Endothelial cell of umbilical vein (primary cell): Measurements from ENCODE around the gene STAT4. TPM values are rescaled to one million over a fixed set of nuclear protein-coding genes. Genes with fewer than 3 reads are reported as not detected.

Experiments
- BruUV-seq: library from RNA; stranded (reverse); fragments of 400-500 nt; replicated peaks from 2 replicates; lab custom pipeline; 2021; lab: Mats Ljungman, UMichigan
- CTCF ChIA-PET: fragments of 300-600, 350-600 bp; sonication (Branson Sonifier 250); formaldehyde crosslinking; loops from one replicate; lab custom pipeline; 2021; ENCODE audit warnings: antibody characterized with exemption, inconsistent platforms; lab: Charles Lee
- POLR2A ChIA-PET: fragments of 300-600, 350-600 bp; sonication (Branson Sonifier 250); formaldehyde crosslinking; loops from one replicate; lab custom pipeline; 2021; ENCODE audit warnings: antibody characterized with exemption, inconsistent platforms; lab: Charles Lee
- DNase-seq: peaks from one replicate; pipeline ENCODE4 v3.0.0-alpha.2; 2011; ENCODE audit warnings: low read depth, low spot score
- FAIRE-seq: peaks from 2 replicates; lab custom pipeline; 2011; peaks lifted over from hg19 to GRCh38; lab: Jason Lieb, UNC
- H2AFZ ChIP-seq: 2 replicates; pipeline ENCODE4 v1.6.0; 2012; ENCODE audit warnings: low read depth, low read length, control low read depth, inconsistent platforms
- H3K27ac ChIP-seq: 2 replicates; pipeline ENCODE4 v1.5.1; 2011; ENCODE audit warnings: low read depth, mild to moderate bottlenecking, control low read depth, low read length, moderate library complexity; ENCODE audit not compliant: insufficient read depth
- H3K27me3 ChIP-seq, 2 experiments: 2 replicates each; pipeline versions ENCODE4 v1.6.0 to v1.6.1; 2011; ENCODE audit warnings: low read length in 2 of 2, mixed read lengths in 1 of 2; ENCODE audit not compliant: control insufficient read depth in 2 of 2, insufficient read depth in 2 of 2
- H3K36me3 ChIP-seq, 2 experiments: 2 replicates in 1 of 2; 3 replicates in 1 of 2; pipeline ENCODE4 v1.5.1; 2011; ENCODE audit warnings: low read length in 2 of 2, mild to moderate bottlenecking in 1 of 2, moderate library complexity in 1 of 2; ENCODE audit not compliant: control insufficient read depth in 2 of 2, insufficient read depth in 2 of 2; ENCODE audit errors: extremely low read depth in 1 of 2
- H3K4me1 ChIP-seq: 3 replicates; pipeline ENCODE4 v1.5.1; 2011; ENCODE audit warnings: mild to moderate bottlenecking, low read length; ENCODE audit not compliant: control insufficient read depth, insufficient read depth; ENCODE audit errors: extremely low read depth
- H3K4me2 ChIP-seq: 2 replicates; pipeline ENCODE4 v1.6.1; 2011; ENCODE audit warnings: low read length, control low read depth, mixed read lengths; ENCODE audit not compliant: insufficient read depth
- H3K4me3 ChIP-seq, 3 experiments: fragments of 200-600 bp in 1 of 3; sonication (generic), shearing (Covaris generic) in 1 of 3; replicated peaks in 1 of 3; 2 replicates each; pipeline ENCODE4 v1.5.1; 2011 to 2016; ENCODE audit warnings: control low read depth in 3 of 3, low read length in 3 of 3, mild to moderate bottlenecking in 2 of 3, inconsistent platforms in 1 of 3, low read depth in 1 of 3, moderate library complexity in 1 of 3; ENCODE audit not compliant: insufficient read depth in 1 of 3
- H3K79me2 ChIP-seq: 2 replicates; pipeline ENCODE4 v1.6.0; 2012; ENCODE audit warnings: low read length, inconsistent platforms; ENCODE audit not compliant: control insufficient read depth, insufficient read depth
- H3K9ac ChIP-seq: replicated peaks from 2 replicates; pipeline ENCODE3; 2011; ENCODE audit warnings: low read length, control low read depth; ENCODE audit not compliant: insufficient read depth; ENCODE audit errors: extremely low read depth
- H3K9me1 ChIP-seq: replicated peaks from 3 replicates; pipeline ENCODE4 v1.6.0; 2011; ENCODE audit warnings: mild to moderate bottlenecking, low read length; ENCODE audit not compliant: control insufficient read depth, insufficient read depth; ENCODE audit errors: extremely low read depth
- H3K9me3 ChIP-seq: replicated peaks from 2 replicates; pipeline ENCODE4 v1.5.1; 2012; ENCODE audit warnings: low read length, inconsistent platforms; ENCODE audit not compliant: control insufficient read depth, insufficient read depth
- H4K20me1 ChIP-seq: replicated peaks from 2 replicates; pipeline ENCODE3; 2011; ENCODE audit warnings: mild to moderate bottlenecking, low read length; ENCODE audit not compliant: control insufficient read depth, insufficient read depth; ENCODE audit errors: extremely low read depth
- EZH2 ChIP-seq: IDR thresholded peaks from 2 replicates; pipeline ENCODE4 v1.6.1; 2012; ENCODE audit warnings: borderline replicate concordance, low read depth, mild to moderate bottlenecking, moderate library complexity, low read length, inconsistent platforms; ENCODE audit not compliant: severe bottlenecking
- FOS ChIP-seq: IDR thresholded peaks from 2 replicates; pipeline ENCODE4 v1.6.1; 2011; ENCODE audit warnings: mild to moderate bottlenecking, low read length, moderate library complexity, borderline replicate concordance; ENCODE audit not compliant: insufficient read depth
- GATA2 ChIP-seq: IDR thresholded peaks from 2 replicates; pipeline ENCODE4 v1.7.0; 2011; ENCODE audit warnings: low read depth, mild to moderate bottlenecking, moderate library complexity, mixed read lengths, low read length; ENCODE audit not compliant: insufficient read length, insufficient read depth
- JUN ChIP-seq: IDR thresholded peaks from 2 replicates; pipeline ENCODE4 v1.6.1; 2011; ENCODE audit warnings: borderline replicate concordance, low read depth; ENCODE audit not compliant: insufficient read length, insufficient read depth
- MYC ChIP-seq: IDR thresholded peaks from one replicate; pipeline ENCODE4 v1.6.1; 2011; ENCODE audit warnings: mild to moderate bottlenecking, low read depth, low read length
- POLR2A ChIP-seq: IDR thresholded peaks from 2 replicates; pipeline ENCODE4 v1.6.1; 2012; ENCODE audit warnings: low read depth, mild to moderate bottlenecking, control low read depth, low read length
- POLR2AphosphoS5 ChIP-seq: IDR thresholded peaks from 2 replicates; pipeline ENCODE4 v1.6.1; 2012; ENCODE audit warnings: low read depth, mild to moderate bottlenecking, control low read depth, low read length, moderate library complexity; ENCODE audit not compliant: insufficient read depth
- dilution Hi-C: fragments of 300-500 bp; cut with MboI; formaldehyde crosslinking; loops from one replicate; pipeline ENCODE4 v1.15.0; 2019; ENCODE audit warnings: low sequenced_read_pairs; ENCODE audit not compliant: extremely low pct_ligation_motif_present
- intact Hi-C: fragments of 100-400 bp; cut with micrococcal nuclease; formaldehyde crosslinking; loops from one replicate; pipeline ENCODE4 v1.10.0; 2022
- polyA plus RNA-seq, 4 experiments: library from polyadenylated mRNA; depleted of rRNA in 3 of 4; stranded (reverse) in 3 of 4; unstranded in 1 of 4; fragments of >200 nt; gene quantifications; 2 replicates each; pipeline versions ENCODE4 v1.2.1 to v1.2.3, GENCODE V29; 2011 to 2012; ENCODE audit warnings: missing spikeins in 1 of 4
- total RNA-seq: library from RNA; stranded (reverse); gene quantifications from 2 replicates; pipeline ENCODE4 v1.2.3, GENCODE V29; 2021
- TF ChIP-seq, protein P1 (sequence below), 2 donors: IDR thresholded peaks; 1 replicate in 1 of 2; 2 replicates in 1 of 2; pipeline ENCODE4 v1.5.1; 2011; ENCODE audit warnings: low read length in 2 of 2, mild to moderate bottlenecking in 2 of 2, moderate library complexity in 2 of 2, control low read depth in 1 of 2, inconsistent platforms in 1 of 2, low read depth in 1 of 2; ENCODE audit not compliant: insufficient read depth in 1 of 2; ENCODE audit errors: extremely low read depth in 1 of 2
- TF ChIP-seq, protein P2 (sequence below): IDR thresholded peaks from 2 replicates; pipeline ENCODE4 v1.6.1; 2011; ENCODE audit not compliant: insufficient read depth, insufficient read length

STAT4 gene
- total and polyA plus RNA-seq, 2 donors (not counting 3 experiments of a cell fraction or from before 2014, with no cell fraction given) = 0.46 to 1.2 TPM

DNA sequence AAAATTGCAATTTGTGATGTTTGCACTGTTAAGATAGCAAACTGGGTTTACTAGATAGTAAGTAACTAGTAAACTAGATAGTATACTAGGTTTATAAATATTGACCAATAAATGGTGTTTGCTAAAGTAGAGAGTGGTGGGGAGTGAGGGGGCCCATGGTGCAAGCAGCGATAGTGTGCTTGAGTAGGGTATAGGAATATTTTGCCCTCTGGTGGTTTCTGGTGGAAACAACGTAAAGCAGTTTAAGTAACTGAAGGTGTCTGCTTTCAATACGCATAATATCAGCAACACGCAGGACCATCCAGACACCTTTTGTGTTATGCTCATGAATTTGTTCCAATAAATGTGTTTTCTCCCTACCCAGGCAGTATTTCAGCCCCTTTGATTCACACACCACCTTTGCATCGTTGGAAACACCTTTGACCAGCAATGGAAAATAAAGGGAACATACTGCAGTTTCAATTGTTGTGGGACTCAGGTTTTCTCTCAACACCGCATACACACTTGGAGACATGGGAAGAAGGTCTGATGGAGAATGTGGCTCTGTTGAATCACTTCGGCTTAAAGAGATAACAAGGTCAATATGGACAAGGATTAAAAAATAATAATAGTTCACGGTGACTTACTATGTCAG, 120.2 kb downstream of the STAT4 start:
- Histone ChIP-seq H3K9me3 (no peaks in the 10 kb centered on the region), H3K36me3 (no peaks in the 10 kb centered on the region), H4K20me1 (no peaks in the 10 kb centered on the region), H2AFZ (peak overlapping the region; percentile 89), H3K4me1 (peaks cover 36% of the 10 kb centered on the region), H3K27me3 (no peaks in the 10 kb centered on the region), H3K4me3 (peak overlapping the region in 1 of 3 experiments; percentile 10), H3K79me2 (no peaks in the 10 kb centered on the region), H3K9me1 (no peaks in the 10 kb centered on the region), H3K27ac (peak overlapping the region; percentile 81), H3K9ac (peak overlapping the region; percentile 32), H3K4me2 (peak overlapping the region; percentile 82)
- ChIA-PET POLR2A (no interaction called here), CTCF (interaction anchor here (1.0 to 1.6 kb wide), 2 partner anchors 21 to 180 kb away, joined by 3 to 8 read pairs; no protein-coding TSS in a partner anchor)
- dilution Hi-C loops (no loop called here), intact Hi-C loops (loop anchor here (1.0 to 10.0 kb wide), 7 partner anchors 16 to 354 kb away; partner anchors contain the start of gene STAT1)
- DNase-seq (peak; percentile 78), FAIRE-seq (no peak)
- no TSS peak for BruUV-seq
- TF ChIP-seq, protein P1, sequence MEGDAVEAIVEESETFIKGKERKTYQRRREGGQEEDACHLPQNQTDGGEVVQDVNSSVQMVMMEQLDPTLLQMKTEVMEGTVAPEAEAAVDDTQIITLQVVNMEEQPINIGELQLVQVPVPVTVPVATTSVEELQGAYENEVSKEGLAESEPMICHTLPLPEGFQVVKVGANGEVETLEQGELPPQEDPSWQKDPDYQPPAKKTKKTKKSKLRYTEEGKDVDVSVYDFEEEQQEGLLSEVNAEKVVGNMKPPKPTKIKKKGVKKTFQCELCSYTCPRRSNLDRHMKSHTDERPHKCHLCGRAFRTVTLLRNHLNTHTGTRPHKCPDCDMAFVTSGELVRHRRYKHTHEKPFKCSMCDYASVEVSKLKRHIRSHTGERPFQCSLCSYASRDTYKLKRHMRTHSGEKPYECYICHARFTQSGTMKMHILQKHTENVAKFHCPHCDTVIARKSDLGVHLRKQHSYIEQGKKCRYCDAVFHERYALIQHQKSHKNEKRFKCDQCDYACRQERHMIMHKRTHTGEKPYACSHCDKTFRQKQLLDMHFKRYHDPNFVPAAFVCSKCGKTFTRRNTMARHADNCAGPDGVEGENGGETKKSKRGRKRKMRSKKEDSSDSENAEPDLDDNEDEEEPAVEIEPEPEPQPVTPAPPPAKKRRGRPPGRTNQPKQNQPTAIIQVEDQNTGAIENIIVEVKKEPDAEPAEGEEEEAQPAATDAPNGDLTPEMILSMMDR (IDR thresholded peaks at IDR 0.05; ENCODE audit: extremely low read depth in 1 of 2, insufficient read depth in 1 of 2, low read depth in 1 of 2, low read length in 2 of 2) = peak; percentile 50 to 58
- no peak for TF ChIP-seq MYC

DNA sequence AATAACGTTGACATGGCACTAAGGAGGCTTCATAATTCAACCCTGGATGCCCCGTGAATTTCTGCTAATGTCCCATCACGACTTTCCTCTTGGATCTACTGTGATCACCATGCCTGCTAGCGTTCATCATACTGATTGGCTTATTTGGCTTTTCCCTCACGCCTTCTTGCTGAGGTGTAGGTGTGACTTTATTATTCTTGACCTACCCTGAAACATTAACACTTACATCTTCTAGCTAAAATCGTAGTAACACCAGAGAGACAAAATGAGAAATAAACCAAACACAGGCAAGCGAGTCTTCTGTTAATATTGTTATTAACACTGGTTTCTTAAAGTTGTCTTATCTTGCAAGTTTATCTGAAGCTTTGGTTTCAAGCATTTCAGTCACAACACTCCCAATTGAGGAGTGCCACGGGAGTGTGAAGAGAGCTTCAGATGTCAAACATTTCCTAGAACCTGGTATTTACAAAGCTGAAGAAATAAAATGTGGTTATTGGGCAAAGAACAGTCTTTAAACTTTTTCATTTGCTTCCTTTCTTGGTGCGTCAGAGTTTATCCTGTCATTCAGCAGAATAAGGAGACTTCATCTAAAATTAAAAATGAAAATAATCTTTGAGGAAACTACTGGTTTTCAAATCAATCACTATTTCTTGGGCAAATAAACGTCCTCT, 121.4 kb downstream of the STAT4 start:
- Histone ChIP-seq H3K4me2 (no peak overlapping the region), H3K27me3 (no peaks in the 10 kb centered on the region), H3K4me1 (peaks cover 36% of the 10 kb centered on the region), H2AFZ (no peak overlapping the region), H3K9me3 (no peaks in the 10 kb centered on the region), H3K4me3 (no peak overlapping the region), H3K36me3 (no peaks in the 10 kb centered on the region), H4K20me1 (no peaks in the 10 kb centered on the region), H3K27ac (no peak overlapping the region), H3K9me1 (no peaks in the 10 kb centered on the region), H3K79me2 (no peaks in the 10 kb centered on the region), H3K9ac (no peak overlapping the region)
- no peak for DNase-seq
- dilution Hi-C loops (no loop called here), intact Hi-C loops (no loop called here)
- ChIA-PET POLR2A (no interaction called here), CTCF (interaction anchor here (0.6 to 2.7 kb wide), 6 partner anchors 15 to 248 kb away, joined by 3 to 9 read pairs (median 4); no protein-coding TSS in a partner anchor)
- FAIRE-seq = no peak
- no TSS peak for BruUV-seq
- TF ChIP-seq JUN = no peak
- TF ChIP-seq FOS = no peak
- no peak for TF ChIP-seq POLR2A
- TF ChIP-seq GATA2 = no peak
- TF ChIP-seq, protein P2, sequence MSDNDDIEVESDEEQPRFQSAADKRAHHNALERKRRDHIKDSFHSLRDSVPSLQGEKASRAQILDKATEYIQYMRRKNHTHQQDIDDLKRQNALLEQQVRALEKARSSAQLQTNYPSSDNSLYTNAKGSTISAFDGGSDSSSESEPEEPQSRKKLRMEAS = no peak
- no peak for TF ChIP-seq POLR2AphosphoS5
- TF ChIP-seq, protein P1 (IDR thresholded peaks at IDR 0.05; ENCODE audit: extremely low read depth in 1 of 2, insufficient read depth in 1 of 2, low read depth in 1 of 2, low read length in 2 of 2) = no peak
- no peak for TF ChIP-seq EZH2
- no peak for TF ChIP-seq MYC
